ENCODE results near the gene SIGLEC11.

SIGLEC11 gene

GRCh38 chr19:49910179-49910578 lies 50.8 kb downstream of the SIGLEC11 start:
- no peak for TF ChIP-seq ZNF560 (tag by site-specific recombination; IDR thresholded peaks at IDR 0.05; ENCODE audit: borderline replicate concordance)
- no peak for TF ChIP-seq HOXC10 (CRISPR knock-in tag; IDR thresholded peaks at IDR 0.05)
- CTCF ChIA-PET: interaction anchor here (0.6 to 1.4 kb wide), 2 partner anchors 20 to 28 kb away, joined by 3 to 4 read pairs; no protein-coding TSS in a partner anchor
- Histone ChIP-seq H3K4me3 (ENCODE audit: low read depth, low read length) (no peak overlapping the region), H3K4me1 (ENCODE audit: control insufficient read depth, insufficient read depth, low read length) (no peaks in the 10 kb centered on the region), H3K36me3 (ENCODE audit: control insufficient read depth in 2 of 2, insufficient read depth in 1 of 2, low read length in 2 of 2) (peaks cover 49 to 75% of the 10 kb centered on the region in 2 experiments), H3K9me3 (ENCODE audit: control insufficient read depth, insufficient read depth, low read depth, low read length) (no peaks in the 10 kb centered on the region), H3K27ac (ENCODE audit: extremely low read depth, low read depth, low read length) (no peak overlapping the region)
- POLR2A ChIA-PET: interaction anchor here (0.6 to 2.6 kb wide), 2 partner anchors 19 kb away, joined by 4 to 14 read pairs; partner anchors contain the start of genes ATF5 and NUP62

- Histone ChIP-seq H3K27ac (ENCODE audit: extremely low read depth, low read depth, low read length) (0 out of 2 replicates have a peak overlapping the region, but pooled peaks have one; percentile 3), H3K4me3 (ENCODE audit: low read depth, low read length) (no peak overlapping the region), H3K36me3 (ENCODE audit: control insufficient read depth in 2 of 2, insufficient read depth in 1 of 2, low read length in 2 of 2) (peaks cover 41 to 63% of the 10 kb centered on the region in 2 experiments), H3K9me3 (ENCODE audit: control insufficient read depth, insufficient read depth, low read depth, low read length) (no peaks in the 10 kb centered on the region), H3K4me1 (ENCODE audit: control insufficient read depth, insufficient read depth, low read length) (no peaks in the 10 kb centered on the region)
- TF ChIP-seq ZNF701 (tag by site-specific recombination; IDR thresholded peaks at IDR 0.05) (no peak), ZNF394 (tag by site-specific recombination; IDR thresholded peaks at IDR 0.05; ENCODE audit: borderline replicate concordance) (0 out of 2 replicates have a peak, but pooled peaks have one; percentile 16)
- CTCF ChIA-PET: interaction anchor here (0.6 kb wide), 1 partner anchor 841 kb away, joined by 3 read pairs; no protein-coding TSS in a partner anchor
- POLR2A ChIA-PET: interaction anchor here (1.2 to 2.6 kb wide), 3 partner anchors 11 to 20 kb away, joined by 3 to 14 read pairs (median 3); partner anchors contain the start of genes ATF5 and NUP62
Measured at GRCh38 chr19:49908480-49909420, 52.2 kb downstream of the SIGLEC11 start.

- H3K4me1 ChIP-seq (ENCODE audit: control insufficient read depth, insufficient read depth, low read length): no peaks in the 10 kb centered on the region
- POLR2A ChIA-PET: interaction anchor here (1.2 to 2.6 kb wide), 3 partner anchors 9 to 21 kb away, joined by 3 to 14 read pairs (median 4); partner anchors contain the start of genes ATF5 and NUP62
- H3K4me3 ChIP-seq (ENCODE audit: low read depth, low read length): no peak overlapping the region
- H3K9me3 ChIP-seq (ENCODE audit: control insufficient read depth, insufficient read depth, low read depth, low read length): no peaks in the 10 kb centered on the region
- H3K36me3 ChIP-seq (ENCODE audit: control insufficient read depth in 2 of 2, insufficient read depth in 1 of 2, low read length in 2 of 2): peaks cover 38 to 55% of the 10 kb centered on the region in 2 experiments
- TF ChIP-seq ZBTB6 (tag by site-specific recombination; IDR thresholded peaks at IDR 0.05) (0 out of 2 replicates have a peak, but pooled peaks have one; percentile 32), ZBTB48 (tag by site-specific recombination; IDR thresholded peaks at IDR 0.05) (no peak)
- CTCF ChIA-PET: no interaction called here
- 0 out of 2 replicates have a peak overlapping the region, but pooled peaks have one; percentile 3 for H3K27ac ChIP-seq (ENCODE audit: extremely low read depth, low read depth, low read length)
Measured at GRCh38 chr19:49907745-49908446, 53.1 kb downstream of the SIGLEC11 start.

- H3K9me3 ChIP-seq (ENCODE audit: control insufficient read depth, insufficient read depth, low read depth, low read length): no peaks in the 10 kb centered on the region
- peaks cover 30 to 49% of the 10 kb centered on the region in 2 experiments for H3K36me3 ChIP-seq (ENCODE audit: control insufficient read depth in 2 of 2, insufficient read depth in 1 of 2, low read length in 2 of 2)
- H3K4me3 ChIP-seq (ENCODE audit: low read depth, low read length): no peak overlapping the region
- ChIA-PET POLR2A (interaction anchor here (0.6 to 1.5 kb wide), 6 partner anchors 10 to 104 kb away, joined by 3 to 4 read pairs (median 3); partner anchors contain the start of gene AKT1S1), CTCF (no interaction called here)
- no peak overlapping the region for H3K27ac ChIP-seq (ENCODE audit: extremely low read depth, low read depth, low read length)
- no peaks in the 10 kb centered on the region for H3K4me1 ChIP-seq (ENCODE audit: control insufficient read depth, insufficient read depth, low read length)
- TF ChIP-seq ZNF16 (tag by site-specific recombination; IDR thresholded peaks at IDR 0.05; ENCODE audit: low read depth): no peak
- TF ChIP-seq ZEB2 (tag by site-specific recombination; IDR thresholded peaks at IDR 0.05): no peak
- no peak for TF ChIP-seq GLI2 (tag by site-specific recombination; IDR thresholded peaks at IDR 0.05; ENCODE audit: borderline replicate concordance, low read depth)
- TF ChIP-seq ZNF433 (tag by site-specific recombination; IDR thresholded peaks at IDR 0.05; ENCODE audit: low read depth): no peak
- TF ChIP-seq ZNF350 (tag by site-specific recombination; IDR thresholded peaks at IDR 0.05): no peak
- TF ChIP-seq CTCF (tag by site-specific recombination; IDR thresholded peaks at IDR 0.05): no peak
- no peak for TF ChIP-seq ZNF221 (tag by site-specific recombination; IDR thresholded peaks at IDR 0.05; ENCODE audit: borderline replicate concordance)
- TF ChIP-seq ZNF843 (tag by site-specific recombination; IDR thresholded peaks at IDR 0.05): no peak
- TF ChIP-seq ZNF513 (tag by site-specific recombination; IDR thresholded peaks at IDR 0.05): no peak
- no peak for TF ChIP-seq KLF17 (tag by site-specific recombination; IDR thresholded peaks at IDR 0.05)
Measured at GRCh38 chr19:49906879-49907564, 54.0 kb downstream of the SIGLEC11 start.

Data from HEK293 (cell line).